GM18499 (cell line): ENCODE data around the gene PLAAT3.
"Not testable (repeated sequence)": the region's sequence is repeated elsewhere in the genome, so short reads cannot be mapped to it uniquely, and the experiment has no call there.

Source experiments
- ATAC-seq: cut with Tn5 transposase; IDR thresholded peaks from one replicate; pipeline ENCODE4 v1.9.1; 2021; ENCODE audit warnings: moderate number of reproducible peaks; ENCODE audit not compliant: insufficient read depth, unreplicated experiment

The PLAAT3 gene

DNA sequence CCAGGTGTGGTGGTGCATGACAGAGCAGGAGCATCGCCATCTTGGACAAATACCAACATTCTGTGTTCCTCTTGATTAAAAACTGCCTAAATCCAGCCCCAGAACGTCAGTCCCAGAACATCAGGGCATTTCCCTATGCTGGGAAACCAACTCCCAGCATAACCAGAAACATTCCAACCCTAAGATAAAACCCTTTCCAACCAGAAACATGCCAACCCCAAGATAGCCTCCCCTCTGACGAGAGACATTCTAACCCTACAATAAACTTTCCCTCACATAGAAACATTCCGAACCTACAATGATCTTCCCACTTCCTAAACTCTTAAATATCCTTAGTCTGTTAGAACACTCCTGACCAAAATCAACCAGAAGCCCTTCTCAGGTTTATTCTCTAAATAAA, 66.1 kb downstream of the PLAAT3 start:
- no peak for ATAC-seq

- no peak for ATAC-seq
Observed at GRCh38 chr11:63547061-63547460, 67.2 kb downstream of the PLAAT3 start.

DNA sequence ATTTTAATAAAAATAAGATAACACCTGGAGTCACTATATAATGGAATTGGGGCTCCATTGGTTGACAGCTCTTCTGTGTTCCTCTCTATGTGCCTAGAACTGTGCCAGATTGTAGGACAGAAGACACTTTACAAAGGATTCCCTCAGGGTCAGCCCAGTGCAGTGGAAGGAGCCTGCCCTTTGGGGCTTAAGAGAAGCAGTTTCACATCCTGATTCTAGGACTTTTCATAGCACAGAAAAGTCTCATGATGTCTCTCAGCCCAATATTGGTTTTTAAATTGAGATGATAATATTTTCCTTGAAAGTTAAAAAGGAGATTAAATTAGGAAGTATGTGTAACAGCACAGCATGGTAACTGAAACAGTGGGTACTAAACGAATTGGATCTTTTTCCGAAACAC, 70.5 kb downstream of the PLAAT3 start:
- no peak for ATAC-seq

DNA sequence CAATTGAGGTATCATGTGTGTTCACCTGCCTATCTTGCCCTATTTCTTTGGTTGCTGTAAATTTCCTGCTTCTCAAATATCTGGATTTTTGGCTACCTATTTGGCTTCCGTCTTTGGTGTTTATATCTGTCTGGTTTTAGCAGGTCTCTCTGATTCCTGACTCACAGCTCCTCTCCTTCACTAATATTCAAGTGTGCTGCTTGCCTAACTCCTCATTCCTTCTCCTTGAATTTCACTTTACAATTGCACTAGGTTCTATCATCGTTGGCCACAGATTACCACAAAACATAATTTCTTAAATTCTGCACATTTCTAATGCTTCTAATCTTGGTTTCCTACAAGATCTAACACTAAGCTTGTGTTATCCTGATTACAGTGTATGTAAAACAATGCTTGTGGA, 71.7 kb downstream of the PLAAT3 start:
- ATAC-seq, result not testable (repeated sequence)

GRCh38 chr11:63537293-63538101, 76.7 kb downstream of the PLAAT3 start:
- no peak for ATAC-seq

DNA sequence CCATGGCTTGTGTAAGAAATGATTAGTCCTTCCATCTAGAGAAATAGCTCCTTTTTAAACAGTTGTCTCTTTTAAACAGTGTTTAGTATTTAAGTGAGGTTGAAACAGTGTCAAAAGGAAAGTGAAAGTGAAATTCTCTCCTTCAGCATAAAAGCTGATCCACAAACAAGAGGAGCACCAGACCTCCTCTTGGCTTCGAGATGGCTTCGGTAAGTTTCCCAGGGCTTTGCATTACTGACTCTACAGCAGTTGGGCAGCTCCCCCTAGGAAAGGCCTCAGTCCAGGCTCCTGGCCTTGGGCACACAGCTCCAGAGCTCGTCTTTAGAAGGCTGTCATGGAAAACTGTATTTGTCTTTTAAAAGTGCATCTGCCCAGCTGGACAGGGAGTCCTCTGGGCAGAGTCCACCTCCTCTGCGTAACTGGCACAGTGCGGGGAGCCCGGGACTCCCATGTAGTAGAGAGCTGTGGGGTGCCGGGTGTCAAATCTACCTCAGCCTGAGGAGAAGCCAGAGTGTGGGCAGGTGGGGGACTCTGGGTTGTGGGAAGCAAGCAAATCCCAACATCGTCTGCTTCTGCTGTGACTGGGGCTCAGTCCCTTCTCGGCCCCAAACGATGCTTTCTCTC, 77.5 kb downstream of the PLAAT3 start, which contains the start of gene PLAAT4:
Gene PLAAT4, plus strand, starts transcription at position 140 of the 624 bp plus-strand sequence. Its CDS starts 61 bp downstream, at position 201.
- ATAC-seq, result no peak

- ATAC-seq, result no peak
Observed at GRCh38 chr11:63535734-63536133, 78.5 kb downstream of the PLAAT3 start.

DNA sequence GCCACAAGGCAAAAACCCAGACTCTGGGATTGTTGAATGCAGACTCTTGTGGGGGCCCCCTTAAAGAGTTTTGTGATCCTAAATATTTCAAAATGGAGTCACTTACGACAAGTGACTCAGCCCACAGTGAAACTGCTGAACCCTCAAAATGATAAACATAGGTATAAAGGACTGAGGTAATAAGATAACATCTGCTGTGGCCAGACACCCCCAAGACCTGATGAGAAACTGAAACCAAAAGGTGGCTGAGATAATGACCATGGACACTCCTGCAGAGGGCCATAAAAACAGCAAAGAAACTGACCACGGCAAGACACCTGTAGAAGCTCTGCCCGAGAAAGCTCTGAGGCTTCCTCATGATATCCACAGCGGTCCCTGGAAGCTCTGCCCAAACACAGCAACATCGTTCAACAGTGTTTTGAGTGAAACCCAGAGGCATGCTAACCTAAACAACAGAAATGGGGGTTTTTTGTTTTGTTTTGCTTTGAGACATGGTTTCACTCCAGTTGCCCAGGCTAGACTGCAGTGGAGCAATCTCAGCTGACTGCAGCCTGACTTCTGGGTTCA, 79.3 kb downstream of the PLAAT3 start:
- ATAC-seq, result no peak

DNA sequence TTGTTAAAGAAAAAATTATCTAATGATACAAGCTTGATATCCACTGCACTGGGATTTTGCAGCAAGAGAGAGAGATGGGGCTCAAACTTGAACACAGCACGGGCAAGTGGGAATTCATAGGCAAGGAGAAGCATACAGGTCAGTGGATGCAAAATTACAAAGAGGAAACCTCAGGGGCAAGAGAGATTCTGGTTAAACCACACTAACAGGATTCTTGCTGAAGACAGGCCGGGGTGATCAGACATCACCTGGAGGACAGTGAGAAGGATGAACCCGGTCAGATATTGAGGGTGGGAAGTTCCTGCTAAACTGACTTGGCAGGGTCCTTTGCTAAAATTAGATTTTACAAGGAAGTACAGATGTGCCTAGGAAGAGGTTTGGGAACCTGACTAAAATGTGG, 80.2 kb downstream of the PLAAT3 start:
- no peak for ATAC-seq

DNA sequence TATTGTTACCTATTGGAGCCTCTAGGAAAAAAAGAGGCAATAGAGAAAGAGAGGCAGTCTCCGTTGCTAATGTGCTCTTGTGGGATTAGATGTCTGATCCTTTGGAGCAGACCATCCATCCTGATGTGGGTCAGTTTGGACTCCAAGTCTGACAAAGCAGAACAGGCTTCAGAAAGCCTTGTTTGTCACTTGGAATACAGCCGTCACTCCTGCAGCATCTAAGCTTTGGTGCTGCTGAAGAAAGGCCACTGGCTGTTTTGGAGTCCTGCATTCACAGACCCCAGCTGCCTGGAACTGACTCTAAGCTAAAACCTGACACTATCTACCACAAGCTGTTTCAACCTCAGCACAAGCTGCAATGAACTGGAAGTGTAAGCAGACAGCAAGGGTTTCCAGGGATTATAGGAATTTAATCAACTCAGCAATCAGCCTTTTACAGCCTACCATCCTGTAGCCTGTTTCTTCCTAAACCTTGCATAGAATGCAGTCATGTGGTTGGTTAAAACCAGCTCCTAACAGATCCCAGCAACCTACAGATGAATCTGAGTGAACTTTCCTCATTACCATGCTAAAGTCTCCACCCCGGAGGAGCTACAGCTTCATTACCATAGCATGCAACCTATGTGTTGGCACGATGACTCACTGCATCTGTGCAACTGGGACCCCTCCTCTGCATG, 81.3 kb downstream of the PLAAT3 start:
- ATAC-seq, result no peak

DNA sequence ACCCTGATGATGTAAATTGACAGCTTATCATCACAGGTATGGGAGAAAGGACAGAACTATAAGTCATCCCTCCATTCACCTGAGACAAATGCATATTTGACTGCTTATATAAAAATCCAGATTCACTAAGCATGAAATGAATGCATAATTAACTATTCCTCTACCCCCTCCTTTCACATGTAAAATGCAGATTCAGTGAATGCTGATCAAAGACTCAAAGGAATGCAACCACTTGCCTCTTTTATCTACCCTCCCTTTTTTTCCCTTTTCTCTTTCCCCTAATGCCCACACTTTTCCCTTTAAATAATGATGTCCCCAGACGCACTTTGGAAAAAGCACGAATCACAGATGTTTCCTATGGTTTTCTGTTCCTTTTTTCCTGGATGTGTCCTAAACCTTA, 82.1 kb downstream of the PLAAT3 start:
- ATAC-seq, result no peak

GRCh38 chr11:63531074-63531792, 83.0 kb downstream of the PLAAT3 start:
- ATAC-seq, result peak; percentile 54

DNA sequence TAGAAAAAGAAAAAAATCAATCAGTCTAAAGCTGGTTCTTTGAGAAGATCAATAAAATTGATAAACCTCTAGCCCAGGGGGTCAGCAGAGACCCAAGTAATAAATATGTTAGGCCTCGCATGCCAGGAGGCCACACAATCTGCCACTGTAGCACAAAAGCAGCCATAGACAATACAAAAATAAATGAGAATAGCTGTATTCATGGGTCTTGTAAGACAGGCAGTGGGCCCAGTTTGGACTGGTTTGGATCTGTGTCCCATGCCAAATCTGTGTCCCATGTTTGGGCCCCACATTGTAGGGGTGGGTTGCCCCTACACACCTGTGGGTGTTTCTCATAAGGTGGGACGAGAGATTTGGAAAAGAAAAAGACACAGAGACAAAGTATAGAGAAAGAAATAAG, 84.2 kb downstream of the PLAAT3 start:
- no peak for ATAC-seq

DNA sequence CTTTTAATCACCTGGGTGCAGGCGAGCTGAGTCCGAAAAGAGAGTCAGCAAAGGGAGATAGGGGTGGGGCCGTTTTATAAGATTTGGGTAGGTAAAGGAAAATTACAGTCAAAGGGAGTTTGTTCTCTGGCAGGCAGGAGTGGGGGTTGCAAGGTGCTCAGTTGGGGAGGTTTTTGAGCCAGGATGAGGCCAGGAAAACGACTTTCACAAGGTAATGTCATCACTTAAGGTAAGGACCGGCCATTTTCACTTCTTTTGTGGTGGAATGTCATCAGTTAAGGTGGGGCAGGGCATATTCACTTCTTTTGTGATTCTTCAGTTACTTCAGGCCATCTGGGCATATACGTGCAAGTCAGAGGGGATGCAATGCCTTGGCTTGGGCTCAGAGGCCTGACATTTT, 84.9 kb downstream of the PLAAT3 start:
- not testable (repeated sequence) for ATAC-seq

DNA sequence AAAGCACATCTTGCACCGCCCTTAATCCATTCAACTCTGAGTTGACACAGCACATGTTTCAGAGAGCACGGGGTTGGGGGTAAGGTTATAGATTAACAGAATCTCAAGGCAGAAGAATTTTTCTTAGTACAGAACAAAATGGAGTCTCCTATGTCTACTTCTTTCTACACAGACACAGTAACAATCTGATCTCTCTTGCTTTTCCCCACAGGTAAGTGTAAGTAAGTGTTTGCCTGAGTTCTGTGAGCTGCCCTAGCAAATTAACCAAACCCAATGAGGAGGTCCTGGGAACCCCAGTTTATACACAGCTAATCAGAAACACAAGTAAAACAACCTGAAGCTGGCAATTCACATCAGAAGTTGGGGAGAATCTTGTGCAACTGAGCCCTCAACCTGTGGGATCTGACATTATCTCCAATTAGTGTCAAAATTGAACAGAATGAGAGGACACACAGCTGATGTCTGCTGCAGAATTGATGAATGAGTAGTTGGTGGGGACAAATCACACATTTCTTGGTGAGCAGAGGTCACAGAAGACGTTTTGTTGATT, 85.4 kb downstream of the PLAAT3 start:
- ATAC-seq, result not testable (repeated sequence)

GRCh38 chr11:63528156-63528555, 86.1 kb downstream of the PLAAT3 start:
- not testable (repeated sequence) for ATAC-seq

DNA sequence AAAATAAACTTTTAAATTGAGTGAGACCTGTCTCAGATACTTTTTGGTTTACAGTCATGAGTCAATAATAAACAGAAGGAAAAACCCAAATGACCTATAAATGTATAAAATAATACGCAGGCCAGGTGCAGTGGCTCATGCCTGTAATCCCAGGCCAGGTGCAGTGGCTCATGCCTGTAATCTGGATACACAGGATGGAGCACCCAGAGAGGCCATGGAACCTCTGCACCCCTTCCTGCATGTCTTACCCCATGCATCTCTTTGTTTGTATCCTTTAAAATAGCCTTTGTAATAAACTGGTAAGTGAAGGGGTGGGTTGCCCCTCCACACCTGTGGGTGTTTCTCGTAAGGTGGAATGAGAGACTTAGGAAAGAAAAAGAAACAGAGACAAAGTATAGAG, 86.6 kb downstream of the PLAAT3 start:
- ATAC-seq, result no peak
